ENCODE results near the gene RNPEP.
"Not testable (repeated sequence)": the region's sequence is repeated elsewhere in the genome, so short reads cannot be mapped to it uniquely, and the experiment has no call there.

The RNPEP gene

DNA sequence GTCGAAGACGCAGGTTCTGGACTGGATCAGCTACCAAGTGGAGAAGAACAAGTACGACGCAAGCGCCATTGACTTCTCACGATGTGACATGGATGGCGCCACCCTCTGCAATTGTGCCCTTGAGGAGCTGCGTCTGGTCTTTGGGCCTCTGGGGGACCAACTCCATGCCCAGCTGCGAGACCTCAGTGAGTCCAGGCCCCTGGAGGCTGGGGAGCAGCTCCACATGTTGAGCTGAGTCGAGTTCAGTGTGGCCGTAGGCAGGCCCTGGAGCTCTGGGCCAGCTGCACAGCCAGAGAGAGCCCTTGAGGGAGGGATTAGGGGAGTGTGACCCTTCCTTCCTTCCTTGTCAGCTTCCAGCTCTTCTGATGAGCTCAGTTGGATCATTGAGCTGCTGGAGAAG, 29.5 kb downstream of the RNPEP start:
- no peak for DNase-seq

DNA sequence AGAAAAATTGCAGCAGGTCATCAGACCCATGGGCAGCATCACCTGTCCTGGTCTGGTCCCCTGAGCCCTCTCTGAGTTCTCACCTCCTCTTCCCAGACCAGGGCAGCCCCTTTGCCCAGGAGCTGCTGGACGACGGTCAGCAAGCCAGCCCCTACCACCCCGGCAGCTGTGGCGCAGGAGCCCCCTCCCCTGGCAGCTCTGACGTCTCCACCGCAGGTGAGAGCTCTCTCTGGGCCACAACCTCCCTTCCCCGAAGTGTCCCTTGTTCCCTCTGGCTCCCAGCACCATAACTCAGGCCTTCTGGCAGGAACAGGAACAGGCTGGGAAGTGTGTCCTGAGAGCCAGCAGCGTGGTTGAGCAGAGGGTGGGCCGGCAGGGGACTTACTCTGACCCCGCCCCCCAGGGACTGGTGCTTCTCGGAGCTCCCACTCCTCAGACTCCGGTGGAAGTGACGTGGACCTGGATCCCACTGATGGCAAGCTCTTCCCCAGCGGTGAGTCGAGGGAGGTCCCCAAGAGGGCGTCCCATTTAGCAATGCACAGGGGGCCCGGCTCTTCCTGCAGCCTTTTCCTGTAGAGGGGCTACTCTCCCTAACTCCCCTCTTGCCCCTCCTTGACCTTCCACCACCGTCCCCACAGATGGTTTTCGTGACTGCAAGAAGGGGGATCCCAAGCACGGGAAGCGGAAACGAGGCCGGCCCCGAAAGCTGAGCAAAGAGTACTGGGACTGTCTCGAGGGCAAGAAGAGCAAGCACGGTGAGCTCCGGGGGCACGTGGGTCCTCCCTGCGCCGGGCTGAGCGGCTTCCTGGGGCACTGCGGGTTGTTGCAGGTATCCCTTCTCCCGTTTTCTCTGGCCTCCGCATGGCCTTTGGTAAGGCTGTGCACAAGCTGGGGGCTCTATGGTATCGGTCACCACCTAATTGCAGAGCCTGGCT, 30.4 kb downstream of the RNPEP start:
- DNase-seq: no peak

DNA sequence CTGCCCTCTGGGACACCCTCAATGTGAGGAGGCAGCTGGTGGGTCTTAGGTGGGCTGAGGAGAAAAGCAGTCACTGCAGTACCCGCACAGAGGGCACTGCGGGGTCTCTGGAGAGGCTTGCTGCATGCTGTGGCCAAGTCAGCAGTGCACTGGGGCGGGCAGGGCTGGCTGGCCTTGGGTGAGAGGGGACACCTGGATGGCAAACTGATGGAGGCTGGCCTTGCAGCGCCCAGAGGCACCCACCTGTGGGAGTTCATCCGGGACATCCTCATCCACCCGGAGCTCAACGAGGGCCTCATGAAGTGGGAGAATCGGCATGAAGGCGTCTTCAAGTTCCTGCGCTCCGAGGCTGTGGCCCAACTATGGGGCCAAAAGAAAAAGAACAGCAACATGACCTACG, 31.2 kb downstream of the RNPEP start:
- no peak for DNase-seq

DNA sequence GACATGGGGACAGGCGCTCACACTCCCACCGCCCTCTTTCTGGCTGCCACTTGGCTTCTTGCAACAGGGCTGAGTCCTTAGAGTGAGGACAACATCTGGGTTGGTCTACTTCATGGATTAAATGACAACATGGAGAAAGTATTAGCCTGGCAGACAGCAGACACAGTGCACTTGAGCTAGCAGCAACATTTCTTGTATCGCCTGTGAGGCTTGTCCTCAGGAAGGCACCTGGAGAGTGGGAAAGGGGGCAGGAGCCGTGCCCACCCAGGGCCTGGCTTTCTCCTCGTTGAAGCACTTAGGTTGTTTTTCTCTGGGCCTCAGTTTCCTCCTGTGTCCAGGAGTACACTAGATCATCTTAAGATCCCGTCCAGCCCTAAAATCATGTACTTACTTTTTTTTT, 31.6 kb downstream of the RNPEP start:
- no peak for DNase-seq

DNA sequence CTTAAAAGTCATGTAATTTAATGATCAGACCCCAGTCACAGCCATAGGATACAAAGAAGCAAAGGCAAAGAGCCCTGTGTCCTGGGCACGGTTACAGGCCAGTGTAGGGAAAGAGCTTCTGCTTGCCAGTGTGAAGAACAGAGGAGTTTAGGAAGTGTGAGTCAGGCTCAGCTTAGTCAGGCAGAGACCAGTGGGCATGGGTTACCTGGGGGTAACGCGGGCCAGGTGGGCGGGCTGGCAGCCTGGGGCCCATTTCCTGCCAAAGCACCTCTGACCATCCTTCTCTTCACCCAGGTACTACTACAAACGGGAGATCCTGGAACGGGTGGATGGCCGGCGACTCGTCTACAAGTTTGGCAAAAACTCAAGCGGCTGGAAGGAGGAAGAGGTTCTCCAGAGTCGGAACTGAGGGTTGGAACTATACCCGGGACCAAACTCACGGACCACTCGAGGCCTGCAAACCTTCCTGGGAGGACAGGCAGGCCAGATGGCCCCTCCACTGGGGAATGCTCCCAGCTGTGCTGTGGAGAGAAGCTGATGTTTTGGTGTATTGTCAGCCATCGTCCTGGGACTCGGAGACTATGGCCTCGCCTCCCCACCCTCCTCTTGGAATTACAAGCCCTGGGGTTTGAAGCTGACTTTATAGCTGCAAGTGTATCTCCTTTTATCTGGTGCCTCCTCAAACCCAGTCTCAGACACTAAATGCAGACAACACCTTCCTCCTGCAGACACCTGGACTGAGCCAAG, 32.6 kb downstream of the RNPEP start:
- DNase-seq: no peak

DNA sequence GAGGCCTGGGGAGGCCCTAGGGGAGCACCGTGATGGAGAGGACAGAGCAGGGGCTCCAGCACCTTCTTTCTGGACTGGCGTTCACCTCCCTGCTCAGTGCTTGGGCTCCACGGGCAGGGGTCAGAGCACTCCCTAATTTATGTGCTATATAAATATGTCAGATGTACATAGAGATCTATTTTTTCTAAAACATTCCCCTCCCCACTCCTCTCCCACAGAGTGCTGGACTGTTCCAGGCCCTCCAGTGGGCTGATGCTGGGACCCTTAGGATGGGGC, 33.2 kb downstream of the RNPEP start:
- no peak for DNase-seq

DNA sequence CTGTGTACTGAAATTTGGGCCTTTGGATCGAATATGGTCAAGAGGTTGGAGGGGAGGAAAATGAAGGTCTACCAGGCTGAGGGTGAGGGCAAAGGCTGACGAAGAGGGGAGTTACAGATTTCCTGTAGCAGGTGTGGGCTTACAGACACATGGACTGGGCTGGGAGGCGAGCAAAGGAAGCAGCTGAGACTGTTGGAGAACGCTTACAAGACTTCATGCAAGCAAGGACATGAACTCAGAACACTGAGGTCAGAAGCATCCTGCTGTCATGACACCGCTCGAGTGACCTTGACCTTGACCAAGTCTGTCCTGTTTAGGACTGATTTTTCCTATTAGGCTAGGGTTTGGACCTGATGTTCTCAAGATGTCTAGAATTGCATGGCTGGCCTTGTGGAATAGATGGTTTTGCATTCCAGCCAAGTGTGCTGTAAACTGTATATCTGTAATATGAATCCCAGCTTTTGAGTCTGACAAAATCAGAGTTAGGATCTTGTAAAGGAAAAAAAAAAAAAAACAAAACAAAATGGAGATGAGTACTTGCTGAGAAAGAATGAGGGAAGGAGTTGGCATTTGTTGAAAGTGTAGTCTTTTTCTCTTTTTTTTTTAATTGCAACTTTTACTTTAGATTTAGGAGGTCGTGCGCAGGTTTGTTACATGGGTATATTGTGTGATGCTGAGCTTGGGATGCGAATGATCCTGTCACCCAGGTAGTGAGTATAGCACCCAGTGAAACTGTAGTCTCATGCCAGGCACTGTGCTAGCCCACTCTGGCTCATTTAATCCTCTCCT, 33.8 kb downstream of the RNPEP start:
- no peak for DNase-seq

DNA sequence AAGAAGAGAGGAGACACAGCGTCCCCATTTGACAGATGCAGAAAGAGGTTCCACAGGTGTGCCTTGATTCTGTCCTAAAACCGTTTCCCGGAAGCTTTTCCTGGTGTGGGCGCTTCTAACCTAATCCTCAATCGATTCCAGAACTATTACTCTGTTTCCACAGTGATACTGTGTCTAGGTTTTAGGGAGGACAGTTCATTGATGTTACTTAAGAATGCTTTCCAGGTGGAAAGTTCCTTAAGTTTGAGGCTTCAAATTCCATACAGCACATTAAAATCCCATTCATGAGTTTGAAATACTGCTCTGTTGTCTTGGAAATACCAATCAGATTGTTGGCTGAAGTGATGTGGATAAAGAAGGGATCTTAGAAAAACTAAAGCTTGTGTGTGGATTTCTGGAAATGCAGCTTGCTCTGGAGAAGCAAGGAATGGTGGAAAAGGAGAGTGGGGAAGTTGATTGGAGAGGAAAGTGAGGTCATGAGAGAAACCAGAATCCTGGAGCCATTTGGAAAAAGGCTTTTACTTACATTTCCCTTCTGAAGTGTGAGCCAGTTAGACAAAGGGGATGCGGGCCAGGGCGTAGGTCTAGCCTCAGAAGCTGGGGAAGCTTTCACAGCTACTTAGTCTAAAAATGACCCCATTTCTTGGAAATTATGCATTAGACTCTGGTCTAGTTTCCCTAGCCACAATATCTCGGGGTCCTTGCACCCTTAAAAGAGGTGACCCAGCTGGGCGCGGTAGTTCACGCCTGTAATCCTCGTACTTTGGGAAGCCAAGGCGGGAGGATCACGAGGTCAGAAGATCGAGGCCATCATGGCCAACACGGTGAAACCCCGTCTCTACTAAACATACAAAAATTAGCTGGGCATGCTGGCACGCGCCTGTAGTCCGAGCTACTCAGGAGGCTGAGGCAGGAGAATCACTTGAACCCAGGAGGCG, 34.6 kb downstream of the RNPEP start:
- DNase-seq: no peak

DNA sequence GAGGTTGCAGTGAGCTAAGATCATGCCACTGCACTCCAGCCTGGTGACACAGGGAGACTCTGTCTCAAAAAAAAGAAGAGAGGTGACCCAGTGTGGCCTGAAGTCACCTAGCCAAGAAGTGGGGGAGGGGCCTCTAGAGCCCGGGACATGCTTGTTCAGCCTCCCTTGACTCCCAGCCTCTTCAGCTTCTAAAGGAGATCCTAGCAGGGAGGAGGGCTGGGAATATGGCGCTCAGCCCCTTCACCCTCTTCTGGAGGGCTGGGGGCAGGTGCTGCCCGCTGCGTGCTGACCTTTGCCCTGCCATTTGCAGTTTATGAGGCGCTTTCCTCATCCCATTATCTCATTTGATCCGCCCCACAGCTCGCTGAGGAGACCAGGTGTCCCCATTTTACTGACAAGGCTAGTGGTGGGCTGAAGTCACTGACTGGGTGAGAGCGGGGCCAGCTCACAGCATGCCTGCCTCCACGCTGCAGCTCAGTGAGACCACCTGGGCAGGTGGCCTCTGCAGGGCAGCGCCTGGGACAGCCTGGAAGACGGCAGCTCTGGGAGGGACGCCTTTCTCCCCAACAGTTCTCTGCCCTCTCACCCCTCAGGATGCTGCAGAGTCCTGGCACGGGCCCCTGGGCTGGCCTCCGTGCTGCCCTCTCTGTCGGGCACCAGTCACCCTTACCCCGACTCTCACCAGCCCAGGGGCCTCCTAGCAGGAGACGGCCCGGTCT, 35.5 kb downstream of the RNPEP start:
- no peak for DNase-seq

DNA sequence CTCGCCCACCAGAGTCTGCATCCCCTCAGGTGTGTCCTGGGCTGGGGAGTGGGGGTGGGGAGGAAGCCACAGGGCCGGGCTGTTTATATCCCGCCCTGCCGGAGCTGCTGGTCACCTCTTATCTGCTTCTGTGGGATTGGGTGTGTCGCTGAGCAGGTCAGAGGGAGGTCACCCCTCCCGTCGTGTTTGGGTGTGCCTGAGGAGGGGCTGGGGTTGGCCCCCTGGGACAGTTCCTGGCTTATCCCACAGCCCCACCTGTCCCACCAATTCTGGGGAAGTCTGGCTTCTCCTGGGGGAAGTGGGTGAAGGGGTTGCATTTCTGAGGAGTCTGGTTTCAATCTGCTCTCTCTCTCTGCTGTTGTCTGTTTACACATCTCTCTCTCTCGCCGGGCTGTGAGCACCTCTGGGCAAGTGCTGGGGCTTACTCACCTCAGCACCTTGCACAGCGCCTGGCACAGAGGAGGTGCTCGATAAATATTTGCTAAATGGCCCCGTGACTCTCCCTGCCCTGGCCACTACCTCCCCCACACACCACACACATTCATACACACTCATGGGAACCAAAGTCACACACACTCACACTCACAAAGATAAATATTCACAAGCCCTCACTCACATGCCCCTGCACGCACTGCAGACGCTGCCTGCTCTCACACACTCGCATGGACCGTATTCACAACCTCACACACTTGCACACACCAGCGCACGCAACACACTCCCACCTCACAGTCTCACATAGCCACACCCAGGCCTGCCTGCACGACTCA, 36.2 kb downstream of the RNPEP start:
- no peak for DNase-seq

DNA sequence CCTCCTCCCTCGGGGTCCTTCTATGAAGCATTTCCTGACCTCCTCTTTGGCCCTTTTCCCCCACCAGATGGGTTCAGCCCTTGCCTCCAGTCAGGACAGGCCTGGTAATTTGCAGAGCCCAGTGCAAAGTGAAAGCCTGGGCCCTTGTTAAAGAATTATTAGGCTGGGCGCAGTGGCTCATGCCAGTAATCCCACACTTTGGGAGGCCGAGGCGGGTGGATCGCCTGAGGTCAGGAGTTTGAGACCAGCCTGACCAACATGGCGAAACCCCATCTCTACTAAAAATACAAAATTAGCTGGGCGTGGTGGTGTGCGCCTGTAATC, 36.7 kb downstream of the RNPEP start:
- DNase-seq: not testable (repeated sequence)

DNA sequence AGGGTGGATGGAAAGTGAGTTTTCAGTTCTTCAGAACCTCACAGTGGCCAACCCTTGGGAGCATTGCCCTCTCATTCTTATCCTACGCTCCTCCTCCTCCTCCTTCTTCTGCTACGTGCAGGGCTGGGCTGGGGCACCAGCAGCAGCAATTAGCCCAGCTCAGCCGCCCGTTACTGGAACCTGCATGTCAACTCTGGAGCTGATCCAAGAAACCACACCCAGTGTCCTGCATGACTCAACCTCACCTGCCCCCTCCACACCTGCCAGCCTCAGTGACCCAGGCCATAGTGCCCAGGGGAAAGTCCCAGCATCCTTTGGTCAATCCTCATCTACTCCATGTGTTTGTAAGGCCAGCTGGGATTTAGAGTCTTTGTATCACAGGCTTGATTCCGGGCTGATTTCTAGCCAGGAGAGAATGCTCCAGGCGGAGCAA, 40.6 kb downstream of the RNPEP start:
- no peak for DNase-seq

DNA sequence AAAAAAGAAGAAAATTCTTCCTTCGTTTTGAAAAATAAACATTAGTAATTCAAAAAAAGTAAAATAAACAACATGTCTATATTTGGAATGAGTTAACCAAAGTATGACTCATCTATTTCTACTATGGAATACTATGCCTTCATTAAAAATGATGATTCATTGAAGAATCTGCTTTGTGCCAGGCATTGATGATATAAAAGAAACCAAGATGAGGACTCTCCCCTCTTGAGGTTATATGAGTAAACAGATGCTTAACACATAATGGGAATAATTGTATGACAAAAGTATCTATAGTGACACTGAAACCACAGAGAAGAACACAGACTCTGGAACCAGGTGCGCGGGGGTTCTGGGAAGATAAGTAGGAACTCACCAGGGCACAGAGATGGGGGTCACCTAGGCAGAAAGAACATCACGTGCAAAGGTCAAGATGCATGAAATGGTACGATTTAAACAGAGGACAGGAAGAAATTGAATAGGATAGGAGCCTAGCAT, 46.8 kb downstream of the RNPEP start:
- DNase-seq: no peak

DNA sequence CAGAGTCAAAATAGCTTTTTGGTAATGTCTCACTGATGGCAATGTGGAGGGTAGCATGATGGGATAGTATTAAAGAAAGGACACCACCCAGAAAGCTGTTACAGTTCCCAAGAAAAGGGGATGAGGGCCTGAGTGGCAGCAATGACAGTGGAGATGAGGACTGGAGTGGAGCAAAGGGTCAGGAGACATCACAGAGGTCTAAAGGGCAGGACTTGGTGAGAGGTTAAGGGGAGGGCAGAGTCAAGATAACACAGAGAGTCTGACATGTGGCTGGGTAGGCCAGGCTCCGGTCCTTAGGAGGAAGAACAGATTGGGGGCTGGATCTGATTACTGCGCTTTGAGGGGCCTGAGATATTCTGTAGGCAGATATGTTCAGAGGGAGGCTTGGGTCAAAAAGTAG, 47.3 kb downstream of the RNPEP start:
- DNase-seq: no peak

DNA sequence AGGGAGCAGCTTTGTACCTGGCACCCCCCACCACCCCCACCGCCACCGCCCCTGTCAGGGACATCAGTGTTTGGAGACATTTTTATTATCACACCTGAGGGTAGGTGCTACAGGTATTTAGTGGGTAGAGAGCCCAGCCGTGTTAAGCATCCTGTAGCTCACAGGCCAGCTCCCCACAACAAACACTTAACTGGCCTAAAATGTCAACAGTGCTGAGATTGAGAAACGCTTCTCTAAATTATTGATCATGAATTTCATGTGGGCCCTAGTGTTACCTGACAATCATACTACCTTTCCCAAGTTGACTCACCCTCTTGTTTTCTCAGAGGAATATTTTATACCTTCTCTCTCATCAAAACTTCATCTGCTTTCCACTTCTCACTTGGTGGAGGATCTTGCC, 49.3 kb downstream of the RNPEP start:
- no peak for DNase-seq

DNA sequence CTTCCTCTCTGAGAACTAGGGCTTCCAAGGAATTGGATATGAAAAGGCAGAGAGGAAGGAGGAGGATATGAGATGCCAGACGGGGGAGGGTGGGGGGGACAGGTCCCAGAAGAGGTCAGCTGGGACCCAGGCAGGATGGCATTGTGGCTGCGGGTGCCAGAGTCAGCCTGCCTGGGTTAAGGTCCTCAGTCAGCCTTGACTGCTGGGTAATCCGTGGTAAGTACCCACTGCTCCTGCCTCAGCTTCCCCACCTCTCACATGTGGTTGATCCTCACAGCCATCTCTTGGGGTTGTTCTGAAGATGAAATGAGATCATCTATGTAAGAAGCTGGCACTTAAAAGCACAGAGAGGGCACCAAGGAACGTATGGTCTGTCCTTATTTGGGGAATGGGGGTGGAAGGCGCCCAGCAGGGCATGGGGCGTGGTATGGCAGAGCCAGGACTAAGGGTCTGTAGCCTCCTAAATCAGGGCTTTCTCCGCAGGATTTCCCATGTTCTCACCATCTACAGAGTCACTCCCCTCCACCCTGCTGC, 51.8 kb downstream of the RNPEP start:
- no peak for DNase-seq

DNA sequence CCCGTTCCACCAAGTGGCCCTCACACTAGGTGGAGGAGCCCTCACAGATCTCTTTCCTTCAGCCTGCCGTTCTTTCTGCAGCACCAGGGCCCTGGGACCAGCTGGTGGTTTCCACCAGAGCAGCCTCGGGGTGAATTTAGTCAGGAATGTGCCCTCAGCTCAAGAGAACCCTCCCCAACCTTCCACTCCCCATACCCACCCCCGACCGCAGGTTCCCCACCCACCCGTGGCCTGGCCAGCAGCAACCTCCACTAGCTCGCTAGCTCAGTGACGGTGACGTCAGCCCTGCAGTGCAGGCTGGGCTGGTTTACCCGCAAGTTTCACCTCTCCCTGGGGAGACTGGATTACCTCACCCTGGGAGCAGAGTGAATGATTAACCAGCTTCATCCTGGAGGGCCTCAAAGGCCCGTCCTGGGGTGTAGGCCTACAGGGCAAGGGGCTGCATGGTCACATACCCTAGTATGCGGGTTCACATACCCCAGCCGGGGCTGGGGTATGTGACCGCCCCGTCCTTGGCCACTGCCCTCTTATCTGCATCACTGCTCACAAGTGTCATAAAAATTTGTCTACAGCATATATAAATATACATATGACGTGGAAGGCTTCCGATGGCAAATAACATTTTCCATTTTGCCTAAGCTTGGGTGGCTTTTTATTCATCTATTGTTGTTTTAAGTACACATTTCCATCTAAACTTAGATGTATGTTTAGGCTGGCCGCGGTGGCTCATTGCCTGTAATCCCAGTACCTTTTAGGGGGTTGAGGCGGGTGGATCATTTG, 52.4 kb downstream of the RNPEP start:
- DNase-seq: peak; percentile 77

DNA sequence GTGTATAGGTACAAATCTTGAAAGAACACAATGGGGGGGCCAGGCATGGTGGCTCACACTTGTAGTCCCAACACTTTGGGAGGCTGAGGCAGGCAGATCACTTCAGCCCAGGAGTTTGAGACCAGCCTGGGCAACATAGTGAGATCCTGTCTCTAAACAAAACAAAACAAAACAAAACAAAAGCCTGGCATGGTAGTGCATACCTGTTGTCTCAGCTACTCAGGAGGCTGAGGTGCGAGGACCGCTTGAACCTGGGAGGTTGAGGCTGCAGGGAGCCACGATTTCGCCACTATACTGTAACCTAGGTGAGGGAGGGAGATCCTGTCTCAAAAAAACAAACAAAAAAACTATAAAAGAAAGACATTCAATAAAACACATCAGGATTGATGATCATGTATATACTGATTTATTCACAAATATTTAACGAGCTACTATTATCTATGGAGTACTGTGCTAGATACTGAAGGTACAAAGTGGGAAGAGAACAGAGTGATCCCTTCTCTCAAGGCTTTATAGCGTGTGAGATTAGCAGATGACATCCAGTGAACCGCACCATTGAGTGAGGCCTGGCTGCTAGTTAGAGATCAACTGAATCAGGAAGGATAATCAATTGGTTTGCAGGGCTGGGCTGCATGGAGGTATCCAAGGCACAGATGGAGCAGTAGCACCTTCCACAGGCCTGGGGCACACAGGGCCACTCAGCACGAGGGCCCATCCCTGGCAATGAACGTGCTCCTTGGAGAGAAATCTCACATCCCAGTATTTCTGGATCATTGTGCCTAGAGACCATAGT, 54.3 kb downstream of the RNPEP start:
- no peak for DNase-seq

DNA sequence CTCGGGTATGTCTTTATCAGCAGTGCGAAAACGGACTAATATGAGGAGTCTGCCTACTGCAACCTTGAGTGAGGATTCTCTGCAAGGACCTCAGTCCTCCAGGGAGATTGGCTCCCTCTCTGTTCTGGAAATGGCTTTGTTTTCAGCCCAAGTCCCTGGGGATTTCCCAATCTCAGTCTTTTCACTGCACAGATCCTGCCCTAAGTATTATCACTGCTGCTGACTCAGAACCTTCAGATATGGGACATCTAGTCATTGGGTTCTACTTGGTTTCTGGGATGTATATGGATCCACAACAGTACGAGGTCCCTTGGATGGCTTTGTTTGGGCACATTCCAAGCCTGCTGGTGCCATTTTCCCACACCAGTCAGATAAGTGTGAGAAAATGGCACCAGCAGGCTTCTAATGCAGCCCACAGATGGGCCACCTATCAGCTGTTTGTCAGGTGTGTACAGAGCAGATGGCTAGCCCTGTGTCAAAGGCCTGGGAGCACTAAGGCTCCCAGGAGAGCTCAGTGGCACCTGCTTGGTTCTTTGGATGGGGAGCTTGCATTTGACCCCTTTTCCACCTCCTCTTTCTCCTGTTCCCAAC, 55.4 kb downstream of the RNPEP start:
- DNase-seq: no peak
